B cell (primary cell): ENCODE data around the gene DCLK1.

Source experiments
- EZH2 ChIP-seq: IDR thresholded peaks from 2 replicates; pipeline ENCODE4 v1.6.1; 2012; ENCODE audit warnings: borderline replicate concordance, low read depth, mild to moderate bottlenecking, moderate library complexity, low read length; ENCODE audit not compliant: insufficient read depth, poor library complexity, severe bottlenecking
- TF ChIP-seq, protein P1 (sequence below): fragments of 200-600 bp; IDR thresholded peaks from one replicate; pipeline ENCODE4 v1.8.0; 2022; ENCODE audit warnings: antibody characterized with exemption, mild to moderate bottlenecking

DNA sequence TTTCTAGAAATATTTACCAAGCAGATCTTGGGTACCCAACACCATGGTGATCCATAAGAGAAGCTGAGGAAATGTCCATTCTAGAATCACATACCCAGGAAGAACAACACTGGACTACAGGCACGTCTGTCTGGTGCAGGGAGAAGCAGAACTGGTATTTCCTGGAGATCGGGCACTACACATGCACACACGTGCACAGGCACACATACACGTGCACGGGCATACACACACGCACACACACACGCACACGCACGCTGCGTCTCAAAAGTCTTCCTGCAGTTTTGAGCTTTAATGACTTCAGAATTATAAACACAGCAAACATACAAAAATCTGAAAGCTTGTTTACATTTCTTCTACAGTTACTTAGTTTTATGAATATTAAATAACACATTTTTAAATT lies 189.8 kb downstream of the DCLK1 start:
- TF ChIP-seq, protein P1, sequence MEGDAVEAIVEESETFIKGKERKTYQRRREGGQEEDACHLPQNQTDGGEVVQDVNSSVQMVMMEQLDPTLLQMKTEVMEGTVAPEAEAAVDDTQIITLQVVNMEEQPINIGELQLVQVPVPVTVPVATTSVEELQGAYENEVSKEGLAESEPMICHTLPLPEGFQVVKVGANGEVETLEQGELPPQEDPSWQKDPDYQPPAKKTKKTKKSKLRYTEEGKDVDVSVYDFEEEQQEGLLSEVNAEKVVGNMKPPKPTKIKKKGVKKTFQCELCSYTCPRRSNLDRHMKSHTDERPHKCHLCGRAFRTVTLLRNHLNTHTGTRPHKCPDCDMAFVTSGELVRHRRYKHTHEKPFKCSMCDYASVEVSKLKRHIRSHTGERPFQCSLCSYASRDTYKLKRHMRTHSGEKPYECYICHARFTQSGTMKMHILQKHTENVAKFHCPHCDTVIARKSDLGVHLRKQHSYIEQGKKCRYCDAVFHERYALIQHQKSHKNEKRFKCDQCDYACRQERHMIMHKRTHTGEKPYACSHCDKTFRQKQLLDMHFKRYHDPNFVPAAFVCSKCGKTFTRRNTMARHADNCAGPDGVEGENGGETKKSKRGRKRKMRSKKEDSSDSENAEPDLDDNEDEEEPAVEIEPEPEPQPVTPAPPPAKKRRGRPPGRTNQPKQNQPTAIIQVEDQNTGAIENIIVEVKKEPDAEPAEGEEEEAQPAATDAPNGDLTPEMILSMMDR: no peak
- TF ChIP-seq EZH2: no peak
